Testis (tissue), 2 donors: ENCODE data around the gene MYORG.

Source experiments
- CTCF ChIP-seq, 3 experiments: fragments of 450-650 bp in 2 of 3; fragments of 200-600 bp in 1 of 3; sonication (generic) in 1 of 3; IDR thresholded peaks; one replicate each; pipeline ENCODE4 v1.5.1; 2016 to 2019; ENCODE audit warnings: antibody characterized with exemption in 3 of 3, mild to moderate bottlenecking in 2 of 3, moderate library complexity in 1 of 3
- POLR2A ChIP-seq: fragments of 450-650 bp; IDR thresholded peaks from one replicate; pipeline ENCODE4 v1.6.1; 2017; ENCODE audit warnings: antibody characterized with exemption, mild to moderate bottlenecking, moderate library complexity

- TF ChIP-seq CTCF (IDR thresholded peaks at IDR 0.05) = no peak
- no peak for TF ChIP-seq POLR2A
Observed at GRCh38 chr9:34366365-34366764, 10.3 kb downstream of the MYORG start.
